ENCODE data around the gene TCTN1.
"Not testable (repeated sequence)": the region's sequence is repeated elsewhere in the genome, so short reads cannot be mapped to it uniquely, and the experiment has no call there.

The TCTN1 gene

GRCh38 chr12:110582276-110583136 is 31.4 kb upstream of the TCTN1 start:
- TF ChIP-seq CTCF (IDR thresholded peaks at IDR 0.05; ENCODE audit: low read depth, low read length): no peak
- peak overlapping the region; percentile 74 for H3K4me3 ChIP-seq (ENCODE audit: low read depth, low read length)

- no peak for TF ChIP-seq CTCF (IDR thresholded peaks at IDR 0.05; ENCODE audit: low read depth, low read length)
- H3K4me3 ChIP-seq (ENCODE audit: low read depth, low read length): peak within 1 kb of the TSS; percentile 74
Measured at GRCh38 chr12:110583137-110584059, 30.5 kb upstream of the TCTN1 start, which contains the start of gene PPTC7. TSS of gene PPTC7 (minus strand) at chr12:110583318. CDS start at chr12:110583031, 287 bp downstream.

- H3K4me3 ChIP-seq (ENCODE audit: low read depth, low read length): no peak overlapping the region
- no peak for TF ChIP-seq CTCF (IDR thresholded peaks at IDR 0.05; ENCODE audit: low read depth, low read length)
Measured at GRCh38 chr12:110585231-110585799, 28.6 kb upstream of the TCTN1 start.

GRCh38 chr12:110587102-110587501 is 26.8 kb upstream of the TCTN1 start:
- H3K4me3 ChIP-seq (ENCODE audit: low read depth, low read length): not testable (repeated sequence)

- no peak for TF ChIP-seq CTCF (IDR thresholded peaks at IDR 0.05; ENCODE audit: low read depth, low read length)
- no peak overlapping the region for H3K4me3 ChIP-seq (ENCODE audit: low read depth, low read length)
Measured at GRCh38 chr12:110590059-110590458, 23.9 kb upstream of the TCTN1 start.

GRCh38 chr12:110590806-110591326 is 23.1 kb upstream of the TCTN1 start:
- TF ChIP-seq CTCF (IDR thresholded peaks at IDR 0.05; ENCODE audit: low read depth, low read length): no peak
- no peak overlapping the region for H3K4me3 ChIP-seq (ENCODE audit: low read depth, low read length)

GRCh38 chr12:110591451-110592051 is 22.4 kb upstream of the TCTN1 start:
- TF ChIP-seq CTCF (IDR thresholded peaks at IDR 0.05; ENCODE audit: low read depth, low read length): no peak
- no peak overlapping the region for H3K4me3 ChIP-seq (ENCODE audit: low read depth, low read length)

Data from WI38 (cell line).